ENCODE results near the gene CLMN. TPM values are rescaled to one million over a fixed set of nuclear protein-coding genes. Genes with fewer than 3 reads are reported as not detected.

The CLMN gene
- polyA plus RNA-seq, 2 donors = 1.6 to 2.3 TPM

DNA sequence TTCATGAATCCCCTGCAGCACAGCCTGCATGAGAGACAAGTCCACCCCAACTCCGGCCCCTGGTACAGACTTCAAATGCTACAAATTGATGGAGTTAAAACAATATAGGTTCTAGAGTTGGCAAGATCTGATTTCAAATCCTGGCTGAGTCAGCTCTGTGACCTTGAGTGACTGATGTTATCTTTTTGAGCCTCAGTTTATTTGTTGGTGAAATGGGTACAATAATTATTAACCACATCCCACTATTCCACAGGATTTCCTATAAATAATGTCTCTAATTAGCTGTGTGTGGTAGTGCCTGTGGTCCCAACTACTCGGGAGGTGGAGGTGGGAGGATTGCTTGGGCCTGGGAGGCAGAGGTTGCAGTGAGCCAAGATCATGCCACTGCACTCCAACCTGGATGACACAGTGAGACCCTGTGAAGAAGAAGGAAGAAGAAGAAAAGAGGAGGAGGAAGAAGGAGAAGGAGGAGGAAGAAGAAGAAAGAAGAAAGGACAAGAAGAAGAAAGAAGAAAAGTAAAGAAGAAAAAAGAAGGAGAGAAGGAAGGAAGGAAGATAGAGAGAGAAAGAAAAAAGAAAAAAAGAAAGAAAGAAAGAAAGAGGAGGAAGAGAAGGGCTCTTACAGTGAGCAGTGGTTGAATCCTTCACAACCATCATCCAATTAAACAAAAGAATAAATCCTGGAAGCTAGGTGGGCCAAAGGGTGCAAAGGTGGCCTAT, 122.7 kb downstream of the CLMN start:
- Histone ChIP-seq H3K36me3 (ENCODE audit: control insufficient read depth in 2 of 2, insufficient read depth in 2 of 2, low read length in 1 of 2) (no peaks in the 10 kb centered on the region), H3K4me3 (ENCODE audit: low read depth in 1 of 2, low read length in 2 of 2) (no peak overlapping the region), H3K27ac (ENCODE audit: low read depth in 2 of 2, low read length in 1 of 2) (peak overlapping the region; percentile 43 to 53), H3K4me1 (ENCODE audit: control insufficient read depth in 2 of 2, insufficient read depth in 2 of 2, low read length in 1 of 2) (peaks cover 0 to 3% of the 10 kb centered on the region in 2 donors), H3K27me3 (ENCODE audit: control insufficient read depth in 1 of 2, insufficient read depth in 2 of 2, low read length in 2 of 2) (no peaks in the 10 kb centered on the region), H3K9me3 (ENCODE audit: control insufficient read depth in 2 of 2, insufficient read depth in 1 of 2, low read depth in 1 of 2, low read length in 1 of 2) (no peaks in the 10 kb centered on the region)
- WGBS, 2 donors = 88 to 95% methylated on average over 2 of the region's 2 CpGs

DNA sequence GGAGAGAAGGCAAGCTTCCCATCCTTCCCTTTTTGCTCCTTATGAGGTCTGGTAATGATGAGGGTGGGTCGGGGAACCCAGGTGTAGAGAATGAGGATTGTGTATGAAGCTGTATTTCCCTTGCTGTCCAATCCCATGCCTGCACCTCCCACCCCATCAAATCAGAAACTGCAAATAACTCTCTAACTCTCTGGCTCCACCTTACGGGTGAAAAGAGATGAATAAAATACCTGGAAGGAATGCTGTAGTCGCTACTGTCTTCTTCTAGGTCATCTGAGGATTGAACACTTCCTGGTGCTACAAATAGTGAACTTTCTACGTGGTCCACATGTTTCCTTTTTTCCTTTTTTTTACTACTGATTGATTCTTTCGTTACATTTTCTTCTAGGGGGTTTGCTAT, 123.4 kb downstream of the CLMN start:
- no peak overlapping the region for H3K27ac ChIP-seq (ENCODE audit: low read depth in 2 of 2, low read length in 1 of 2)
- H3K36me3 ChIP-seq (ENCODE audit: control insufficient read depth in 2 of 2, insufficient read depth in 2 of 2, low read length in 1 of 2) = no peaks in the 10 kb centered on the region
- WGBS, 2 donors = 59 to 63% methylated on average over 5 of the region's 5 CpGs
- H3K9me3 ChIP-seq (ENCODE audit: control insufficient read depth in 2 of 2, insufficient read depth in 1 of 2, low read depth in 1 of 2, low read length in 1 of 2) = no peaks in the 10 kb centered on the region
- no peaks in the 10 kb centered on the region for H3K27me3 ChIP-seq (ENCODE audit: control insufficient read depth in 1 of 2, insufficient read depth in 2 of 2, low read length in 2 of 2)
- H3K4me3 ChIP-seq (ENCODE audit: low read depth in 1 of 2, low read length in 2 of 2) = no peak overlapping the region
- H3K4me1 ChIP-seq (ENCODE audit: control insufficient read depth in 2 of 2, insufficient read depth in 2 of 2, low read length in 1 of 2) = peaks cover 0 to 3% of the 10 kb centered on the region in 2 donors

DNA sequence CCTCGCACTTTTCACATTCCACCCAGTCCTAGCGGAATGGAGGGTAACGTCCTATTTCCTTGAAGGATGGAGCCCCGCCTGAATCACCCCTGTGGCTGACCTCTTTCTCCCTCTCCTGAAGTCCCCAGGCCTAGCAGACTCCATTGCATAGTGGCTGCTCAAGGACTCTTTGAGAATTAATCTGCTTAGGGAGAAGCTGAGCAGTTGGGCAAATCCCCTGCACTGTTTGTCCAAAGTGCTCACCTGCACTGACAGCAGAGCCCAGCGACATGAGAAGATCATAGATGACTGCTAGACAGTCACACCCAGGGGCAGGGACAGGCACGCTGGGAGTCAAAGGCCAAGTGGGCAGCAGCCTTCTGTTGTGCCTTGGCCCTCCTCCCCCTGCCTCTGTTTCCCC, 124.7 kb downstream of the CLMN start:
- Histone ChIP-seq H3K9me3 (ENCODE audit: control insufficient read depth in 2 of 2, insufficient read depth in 1 of 2, low read depth in 1 of 2, low read length in 1 of 2) (no peaks in the 10 kb centered on the region), H3K36me3 (ENCODE audit: control insufficient read depth in 2 of 2, insufficient read depth in 2 of 2, low read length in 1 of 2) (no peaks in the 10 kb centered on the region), H3K27me3 (ENCODE audit: control insufficient read depth in 1 of 2, insufficient read depth in 2 of 2, low read length in 2 of 2) (no peaks in the 10 kb centered on the region), H3K4me3 (ENCODE audit: low read depth in 1 of 2, low read length in 2 of 2) (no peak overlapping the region), H3K4me1 (ENCODE audit: control insufficient read depth in 2 of 2, insufficient read depth in 2 of 2, low read length in 1 of 2) (peaks cover 3% of the 10 kb centered on the region in 2 donors), H3K27ac (ENCODE audit: low read depth in 2 of 2, low read length in 1 of 2) (no peak overlapping the region)
- 91% methylated on average over 6 of the region's 6 CpGs for WGBS, 2 donors

DNA sequence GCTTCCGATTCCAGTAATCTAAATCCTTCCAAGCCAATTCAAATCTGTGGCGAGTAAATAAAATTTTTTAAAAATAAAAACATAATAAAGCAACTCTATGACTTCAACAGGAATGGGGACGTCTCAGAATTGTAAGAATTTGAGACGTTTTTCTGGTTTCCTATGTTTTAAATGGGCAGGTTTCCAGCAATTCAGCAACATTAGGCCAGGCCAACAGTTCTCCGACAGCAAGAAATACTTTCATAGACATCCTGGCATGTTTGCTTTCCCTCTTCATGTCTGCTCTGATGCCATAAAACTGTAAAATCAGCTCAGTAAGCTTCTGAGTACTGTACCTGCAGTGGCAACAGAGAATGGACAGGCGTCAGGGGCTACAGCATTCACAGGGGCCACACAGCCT, 126.6 kb downstream of the CLMN start:
- peaks cover 0 to 3% of the 10 kb centered on the region in 2 donors for H3K4me1 ChIP-seq (ENCODE audit: control insufficient read depth in 2 of 2, insufficient read depth in 2 of 2, low read length in 1 of 2)
- WGBS, 2 donors = 75 to 76% methylated on average over 6 of the region's 6 CpGs
- H3K9me3 ChIP-seq (ENCODE audit: control insufficient read depth in 2 of 2, insufficient read depth in 1 of 2, low read depth in 1 of 2, low read length in 1 of 2) = no peaks in the 10 kb centered on the region
- no peak overlapping the region for H3K27ac ChIP-seq (ENCODE audit: low read depth in 2 of 2, low read length in 1 of 2)
- no peaks in the 10 kb centered on the region for H3K27me3 ChIP-seq (ENCODE audit: control insufficient read depth in 1 of 2, insufficient read depth in 2 of 2, low read length in 2 of 2)
- H3K4me3 ChIP-seq (ENCODE audit: low read depth in 1 of 2, low read length in 2 of 2) = no peak overlapping the region
- no peaks in the 10 kb centered on the region for H3K36me3 ChIP-seq (ENCODE audit: control insufficient read depth in 2 of 2, insufficient read depth in 2 of 2, low read length in 1 of 2)

DNA sequence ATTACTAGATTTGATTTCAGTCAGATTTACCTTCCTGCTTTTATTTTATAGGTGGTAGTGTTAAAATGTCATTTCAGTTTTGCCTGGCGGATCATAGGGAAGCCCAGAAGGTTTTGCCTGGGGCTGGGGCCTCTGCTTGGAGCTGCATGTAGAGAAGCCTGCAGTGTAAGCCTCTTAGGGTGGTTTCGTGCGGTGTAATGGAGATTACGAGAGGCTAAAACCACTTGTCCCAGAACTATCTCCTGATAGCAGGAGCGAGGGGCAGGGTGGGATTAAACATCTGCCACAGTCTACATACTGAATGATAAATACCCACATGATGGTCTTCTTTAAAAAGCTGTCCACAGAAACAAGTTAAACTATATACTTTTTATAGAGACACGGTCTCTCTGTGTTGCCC, 127.4 kb downstream of the CLMN start:
- 94 to 98% methylated on average over 6 of the region's 6 CpGs for WGBS, 2 donors
- H3K4me3 ChIP-seq (ENCODE audit: low read depth in 1 of 2, low read length in 2 of 2) = no peak overlapping the region
- H3K9me3 ChIP-seq (ENCODE audit: control insufficient read depth in 2 of 2, insufficient read depth in 1 of 2, low read depth in 1 of 2, low read length in 1 of 2) = no peaks in the 10 kb centered on the region

DNA sequence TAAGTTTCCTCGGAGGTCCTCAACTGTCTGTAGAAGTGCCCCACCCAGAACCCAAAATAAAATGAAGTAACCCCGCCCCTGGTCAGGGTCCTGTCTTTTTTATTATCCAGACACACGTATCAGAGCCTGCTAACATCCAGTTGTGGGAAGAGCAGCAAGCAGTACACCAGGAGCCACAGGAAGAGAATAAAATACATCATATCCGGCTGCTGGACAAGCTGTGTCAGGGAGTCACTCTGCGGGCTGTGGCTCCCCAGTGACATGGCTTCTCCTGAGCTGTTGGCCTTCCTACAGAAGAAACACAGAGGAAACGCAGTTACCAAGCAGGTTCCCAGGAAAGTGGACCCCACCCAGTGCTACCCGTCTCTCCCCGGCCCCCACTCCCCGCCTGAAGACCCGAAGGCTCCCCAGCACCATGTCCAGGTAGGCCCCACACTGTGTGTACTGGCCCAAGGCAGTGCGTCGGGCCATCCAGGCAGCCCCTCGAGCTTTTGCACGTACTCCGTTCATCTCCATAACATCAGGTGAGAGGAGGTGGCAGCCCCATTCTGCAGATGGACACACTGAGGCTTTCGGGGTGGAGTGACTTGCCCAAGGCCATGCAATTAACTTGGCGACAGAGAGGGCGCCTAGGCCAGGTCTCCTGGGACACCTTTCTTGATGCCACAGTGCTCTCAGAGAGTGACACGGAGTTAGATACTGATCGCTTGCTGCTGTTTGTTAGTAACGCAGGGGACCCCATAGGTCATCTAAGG, 128.1 kb downstream of the CLMN start:
- Histone ChIP-seq H3K36me3 (ENCODE audit: control insufficient read depth in 2 of 2, insufficient read depth in 2 of 2, low read length in 1 of 2) (no peaks in the 10 kb centered on the region), H3K4me3 (ENCODE audit: low read depth in 1 of 2, low read length in 2 of 2) (no peak overlapping the region), H3K4me1 (ENCODE audit: control insufficient read depth in 2 of 2, insufficient read depth in 2 of 2, low read length in 1 of 2) (peaks cover 0 to 3% of the 10 kb centered on the region in 2 donors), H3K9me3 (ENCODE audit: control insufficient read depth in 2 of 2, insufficient read depth in 1 of 2, low read depth in 1 of 2, low read length in 1 of 2) (no peaks in the 10 kb centered on the region), H3K27ac (ENCODE audit: low read depth in 2 of 2, low read length in 1 of 2) (no peak overlapping the region), H3K27me3 (ENCODE audit: control insufficient read depth in 1 of 2, insufficient read depth in 2 of 2, low read length in 2 of 2) (no peaks in the 10 kb centered on the region)
- WGBS, 2 donors = 87 to 89% methylated on average over 21 of the region's 21 CpGs

More for the DNA sequence above, 127.4 kb downstream of the CLMN start:
- no peaks in the 10 kb centered on the region for H3K27me3 ChIP-seq (ENCODE audit: control insufficient read depth in 1 of 2, insufficient read depth in 2 of 2, low read length in 2 of 2)
- no peak overlapping the region for H3K27ac ChIP-seq (ENCODE audit: low read depth in 2 of 2, low read length in 1 of 2)
- H3K36me3 ChIP-seq (ENCODE audit: control insufficient read depth in 2 of 2, insufficient read depth in 2 of 2, low read length in 1 of 2) = no peaks in the 10 kb centered on the region
- H3K4me1 ChIP-seq (ENCODE audit: control insufficient read depth in 2 of 2, insufficient read depth in 2 of 2, low read length in 1 of 2) = peaks cover 0 to 3% of the 10 kb centered on the region in 2 donors

DNA sequence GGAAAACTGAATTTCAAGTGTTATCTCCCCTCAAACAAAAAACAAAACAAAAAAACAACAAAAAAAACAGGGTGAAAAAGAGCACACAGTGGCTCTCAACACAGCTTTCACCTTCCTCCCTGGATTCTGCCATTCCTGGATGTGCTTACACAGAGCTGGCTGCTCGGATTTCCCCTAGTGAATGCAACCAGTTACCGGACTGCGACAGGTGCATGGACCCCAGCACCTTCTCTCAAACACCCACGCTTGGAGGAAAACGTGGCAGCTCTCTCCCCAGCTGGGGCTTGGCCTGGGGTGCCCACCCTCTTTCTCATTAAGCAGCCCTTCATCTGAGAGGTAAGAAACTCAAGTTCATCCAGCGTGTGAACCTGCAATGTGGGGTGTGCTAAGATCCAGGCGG, 128.9 kb downstream of the CLMN start:
- H3K27ac ChIP-seq (ENCODE audit: low read depth in 2 of 2, low read length in 1 of 2) = no peak overlapping the region
- WGBS, 2 donors = 88 to 89% methylated on average over 7 of the region's 7 CpGs
- no peak overlapping the region for H3K4me3 ChIP-seq (ENCODE audit: low read depth in 1 of 2, low read length in 2 of 2)
- H3K9me3 ChIP-seq (ENCODE audit: control insufficient read depth in 2 of 2, insufficient read depth in 1 of 2, low read depth in 1 of 2, low read length in 1 of 2) = no peaks in the 10 kb centered on the region
- H3K36me3 ChIP-seq (ENCODE audit: control insufficient read depth in 2 of 2, insufficient read depth in 2 of 2, low read length in 1 of 2) = no peaks in the 10 kb centered on the region
- H3K27me3 ChIP-seq (ENCODE audit: control insufficient read depth in 1 of 2, insufficient read depth in 2 of 2, low read length in 2 of 2) = no peaks in the 10 kb centered on the region
- peaks cover 0 to 3% of the 10 kb centered on the region in 2 donors for H3K4me1 ChIP-seq (ENCODE audit: control insufficient read depth in 2 of 2, insufficient read depth in 2 of 2, low read length in 1 of 2)

DNA sequence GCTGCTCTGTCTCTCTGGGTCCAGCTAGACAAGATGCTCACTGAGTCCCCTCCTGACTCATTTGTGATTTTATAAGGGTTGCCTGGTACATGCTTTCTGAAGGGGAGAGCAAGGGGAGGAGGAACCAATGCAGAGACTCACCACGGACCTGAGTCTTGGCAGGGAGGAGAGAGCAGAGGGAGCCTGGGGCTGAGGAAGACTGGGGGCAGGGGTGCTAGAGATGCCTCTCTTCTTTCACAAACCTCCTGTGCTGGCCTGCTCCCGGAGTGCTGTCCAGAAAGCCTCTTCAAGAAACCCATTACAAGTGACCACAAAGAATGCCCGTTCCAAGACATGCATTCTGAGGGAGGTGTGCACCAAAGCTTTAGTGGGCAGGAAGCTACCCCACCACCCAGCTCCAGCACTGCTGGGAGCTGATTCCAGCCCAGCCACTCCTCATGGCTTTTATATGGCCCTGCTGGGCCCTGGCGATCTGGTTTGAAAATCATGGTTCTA, 129.3 kb downstream of the CLMN start:
- H3K27me3 ChIP-seq (ENCODE audit: control insufficient read depth in 1 of 2, insufficient read depth in 2 of 2, low read length in 2 of 2) = no peaks in the 10 kb centered on the region
- no peak overlapping the region for H3K27ac ChIP-seq (ENCODE audit: low read depth in 2 of 2, low read length in 1 of 2)
- H3K36me3 ChIP-seq (ENCODE audit: control insufficient read depth in 2 of 2, insufficient read depth in 2 of 2, low read length in 1 of 2) = no peaks in the 10 kb centered on the region
- H3K4me1 ChIP-seq (ENCODE audit: control insufficient read depth in 2 of 2, insufficient read depth in 2 of 2, low read length in 1 of 2) = peaks cover 0 to 4% of the 10 kb centered on the region in 2 donors
- H3K9me3 ChIP-seq (ENCODE audit: control insufficient read depth in 2 of 2, insufficient read depth in 1 of 2, low read depth in 1 of 2, low read length in 1 of 2) = no peaks in the 10 kb centered on the region
- WGBS, 2 donors = 77 to 81% methylated on average over 4 of the region's 4 CpGs
- H3K4me3 ChIP-seq (ENCODE audit: low read depth in 1 of 2, low read length in 2 of 2) = no peak overlapping the region

DNA sequence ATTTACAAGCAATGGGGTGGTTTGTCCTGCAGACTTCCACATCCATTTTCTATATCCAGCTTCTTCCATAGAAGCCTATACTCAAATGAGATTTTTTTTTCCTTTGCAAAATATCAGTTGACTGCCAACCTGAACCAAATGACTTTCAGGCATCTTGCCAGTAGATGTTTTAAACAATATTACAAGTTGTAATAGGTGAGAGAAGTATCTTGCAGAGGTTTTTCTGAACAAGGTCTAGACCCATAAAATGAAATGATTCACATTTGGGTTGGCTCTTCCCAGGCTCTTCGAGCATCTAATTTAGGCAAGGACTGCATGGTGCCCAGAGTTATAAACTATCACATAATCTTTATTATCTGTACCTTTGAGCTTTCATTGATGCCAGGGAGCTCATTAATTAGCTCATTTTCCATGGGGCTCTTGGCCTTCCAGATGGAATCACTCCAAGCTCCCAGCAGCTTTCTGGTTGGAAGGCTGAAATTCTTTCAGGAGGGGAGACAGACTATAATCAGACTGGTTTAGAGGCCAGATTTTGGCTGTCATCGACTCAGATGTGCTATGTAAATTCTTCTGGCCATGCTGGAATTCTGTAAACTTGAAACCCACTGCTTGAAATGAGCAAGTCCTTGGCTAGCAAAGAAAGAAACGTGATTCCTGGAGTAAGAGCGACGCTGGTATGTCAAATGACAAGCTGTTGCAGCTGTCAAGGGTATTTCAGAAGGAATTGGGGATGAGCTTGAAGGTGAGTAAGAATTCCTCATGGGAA, 130.2 kb downstream of the CLMN start:
- no peak overlapping the region for H3K27ac ChIP-seq (ENCODE audit: low read depth in 2 of 2, low read length in 1 of 2)

More for the DNA sequence above, 130.2 kb downstream of the CLMN start:
- Histone ChIP-seq H3K4me3 (ENCODE audit: low read depth in 1 of 2, low read length in 2 of 2) (no peak overlapping the region), H3K9me3 (ENCODE audit: control insufficient read depth in 2 of 2, insufficient read depth in 1 of 2, low read depth in 1 of 2, low read length in 1 of 2) (no peaks in the 10 kb centered on the region), H3K4me1 (ENCODE audit: control insufficient read depth in 2 of 2, insufficient read depth in 2 of 2, low read length in 1 of 2) (peaks cover 0 to 5% of the 10 kb centered on the region in 2 donors), H3K27me3 (ENCODE audit: control insufficient read depth in 1 of 2, insufficient read depth in 2 of 2, low read length in 2 of 2) (no peaks in the 10 kb centered on the region), H3K36me3 (ENCODE audit: control insufficient read depth in 2 of 2, insufficient read depth in 2 of 2, low read length in 1 of 2) (no peaks in the 10 kb centered on the region)
- 55 to 62% methylated on average over 5 of the region's 5 CpGs for WGBS, 2 donors

Measured in esophagus (tissue), 2 donors.